GM20431 (cell line): ENCODE data around the gene MSMO1.
"Not testable (repeated sequence)": the region's sequence is repeated elsewhere in the genome, so short reads cannot be mapped to it uniquely, and the experiment has no call there.

Experiments used
- in situ Hi-C: fragments of 300-500 bp; cut with MseI, MboI; formaldehyde crosslinking; loops from one replicate; pipeline ENCODE4 v1.15.0; 2020; ENCODE audit warnings: low sequenced_read_pairs; ENCODE audit not compliant: unreplicated experiment

The MSMO1 gene

DNA sequence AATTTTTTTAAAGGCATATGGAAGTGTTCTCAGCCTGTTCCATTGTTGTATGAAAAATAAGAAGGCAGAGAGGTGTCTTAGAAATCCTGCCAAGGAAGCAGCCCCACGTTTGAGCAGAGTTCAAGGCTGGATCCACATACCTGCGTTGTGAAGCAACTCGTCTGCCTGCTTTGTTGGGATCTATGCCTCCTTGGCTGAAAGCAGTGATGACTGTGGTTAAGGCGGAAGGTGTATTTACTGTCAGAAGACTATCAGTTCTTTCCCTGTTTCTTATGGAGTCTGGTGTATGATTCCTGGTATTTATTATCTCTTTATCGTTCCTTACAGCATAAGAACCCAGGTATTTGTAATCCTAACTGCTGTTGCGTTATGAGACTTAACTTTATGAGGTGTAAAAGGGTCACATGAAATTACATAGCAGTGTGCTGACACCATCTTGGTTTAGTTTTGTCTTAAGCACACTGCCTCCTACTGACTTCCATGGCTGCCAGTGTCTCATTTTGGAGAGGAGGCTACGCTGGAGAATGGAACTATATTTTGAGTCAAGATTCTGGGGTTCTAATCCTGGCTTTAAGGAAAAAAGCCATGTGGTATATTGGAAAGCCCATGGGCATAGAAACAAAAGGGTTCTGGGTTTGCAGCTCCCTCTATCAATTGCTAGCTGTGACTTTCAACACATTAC lies 3.1 kb upstream of the MSMO1 start:
- in situ Hi-C loops, result no loop called here

DNA sequence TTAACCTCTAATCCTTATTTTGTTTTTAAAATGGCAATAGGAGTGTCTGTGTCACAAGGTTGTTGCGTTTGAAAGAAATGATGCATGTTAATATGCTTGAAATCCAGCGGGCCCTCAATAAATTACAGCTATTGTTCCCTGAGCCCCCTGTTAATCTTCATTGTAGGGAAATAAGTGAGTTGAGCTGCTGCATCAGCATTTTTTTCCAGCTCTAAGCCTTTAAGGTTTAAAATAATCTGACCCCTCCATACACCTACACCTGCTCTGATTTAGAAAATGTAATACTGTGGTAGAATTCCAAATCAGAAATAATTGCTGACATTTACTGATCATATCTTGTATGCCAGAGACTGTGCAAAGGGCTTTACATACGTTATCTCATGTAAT lies 2.6 kb upstream of the MSMO1 start:
- in situ Hi-C loops, result no loop called here

DNA sequence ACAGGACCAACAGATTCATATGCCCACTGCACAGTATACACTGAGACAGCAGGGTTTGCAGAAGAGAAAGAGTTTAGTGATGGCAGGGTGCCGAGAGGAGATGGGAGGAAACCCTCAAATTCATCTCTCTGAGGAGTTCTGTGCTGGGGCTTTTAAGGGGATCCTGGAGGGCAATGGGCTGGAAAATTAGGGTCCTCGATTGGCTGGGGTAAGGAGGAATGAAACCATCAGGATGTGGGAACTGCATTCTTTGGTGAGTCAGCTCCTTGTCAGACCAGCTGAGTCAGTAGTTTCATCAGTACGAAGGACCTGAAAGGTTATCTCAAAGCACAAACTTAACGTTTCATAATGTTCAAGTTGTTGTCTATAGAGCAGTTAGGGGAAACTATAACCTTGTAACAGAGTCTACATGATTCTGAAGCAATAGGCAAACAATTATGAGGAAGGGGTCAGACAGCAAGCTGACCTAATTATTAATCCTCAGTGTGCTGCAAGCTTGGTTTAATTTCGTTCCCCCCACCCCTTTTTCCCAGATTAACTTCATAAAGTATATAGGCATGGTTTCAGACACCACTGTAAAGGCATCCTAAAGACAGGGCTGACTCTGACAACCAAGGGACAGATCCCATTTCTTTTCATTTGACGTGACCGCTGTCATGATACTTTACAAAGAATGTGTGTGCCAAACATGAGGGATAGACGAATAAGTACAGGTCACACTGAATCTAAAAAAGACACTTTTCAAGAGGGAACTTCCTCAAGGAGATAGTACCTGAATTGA lies 1.5 kb upstream of the MSMO1 start:
- in situ Hi-C loops, result no loop called here

DNA sequence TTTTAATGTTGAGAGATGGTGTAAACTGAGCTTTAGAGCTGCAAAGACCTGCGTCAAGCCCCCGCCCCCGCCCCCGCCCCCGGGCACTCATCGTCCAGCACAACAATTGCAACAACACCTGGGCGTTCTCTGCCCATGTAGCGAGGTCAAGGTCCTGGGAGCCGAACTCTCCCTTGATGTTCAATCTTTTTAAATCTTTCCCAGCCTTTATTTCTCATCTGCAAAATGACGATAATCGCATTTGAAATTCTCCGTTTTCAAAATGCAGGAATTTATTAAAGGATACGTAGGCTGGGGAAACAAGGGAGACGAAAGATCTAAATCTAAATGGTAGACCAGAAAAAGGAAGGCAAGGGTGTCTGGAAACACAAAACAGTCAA lies 648 bp upstream of the MSMO1 start:
- in situ Hi-C loops, result no loop called here

DNA sequence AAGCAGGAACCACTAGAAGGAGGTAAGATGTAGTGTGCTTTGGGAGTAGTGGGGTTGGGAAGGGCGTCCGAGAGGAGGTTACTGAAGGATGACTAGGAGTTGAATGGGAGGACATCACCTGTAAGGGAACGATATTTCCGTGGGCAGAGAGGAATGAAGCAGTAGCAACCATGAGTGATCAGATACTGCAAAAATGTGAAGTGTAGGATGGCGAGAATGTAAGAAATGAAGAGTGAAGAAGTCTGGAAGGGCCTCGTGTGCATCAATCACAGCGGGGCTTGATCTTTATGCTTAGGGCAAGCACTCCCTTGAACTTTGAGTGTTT lies 594 bp downstream of the MSMO1 start:
- in situ Hi-C loops, result no loop called here

DNA sequence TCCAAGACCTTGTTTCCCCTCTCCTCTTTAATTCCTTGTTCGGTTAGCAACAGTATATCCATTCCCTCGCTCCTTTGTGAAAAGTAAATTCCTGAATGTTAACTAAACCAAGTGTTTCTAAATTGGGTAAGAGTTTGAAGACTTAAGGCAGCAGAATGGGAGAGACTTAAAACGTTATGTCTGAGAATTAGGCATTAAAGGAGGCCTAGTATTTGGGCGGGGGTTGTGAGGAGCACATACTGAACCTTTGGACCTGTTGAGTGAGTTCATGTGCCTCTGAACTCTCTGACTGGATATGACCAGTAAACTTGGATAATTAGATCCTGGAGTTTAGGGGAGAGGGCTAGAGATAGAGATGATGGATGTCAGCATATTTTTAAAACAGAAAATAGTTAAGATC lies 1.2 kb downstream of the MSMO1 start:
- in situ Hi-C loops, result no loop called here

DNA sequence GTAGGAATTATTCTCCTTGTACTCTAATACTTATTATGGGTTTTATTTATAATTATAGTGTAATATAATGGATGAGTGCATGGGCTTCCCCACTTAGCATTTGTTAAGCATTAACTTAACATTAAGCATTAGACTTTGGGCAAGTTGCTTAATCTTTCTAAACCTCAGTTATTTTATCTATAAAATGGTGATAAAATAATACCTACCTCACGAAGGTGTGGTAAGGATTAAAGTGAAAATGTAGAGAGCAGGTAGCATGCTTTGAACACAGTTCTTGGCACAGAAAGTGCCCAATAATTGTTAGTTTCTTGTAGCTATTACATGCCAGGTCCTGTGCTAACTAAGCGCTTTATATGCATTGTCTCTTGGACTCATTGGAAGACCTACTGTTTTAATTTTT lies 2.6 kb downstream of the MSMO1 start:
- in situ Hi-C loops, result no loop called here

DNA sequence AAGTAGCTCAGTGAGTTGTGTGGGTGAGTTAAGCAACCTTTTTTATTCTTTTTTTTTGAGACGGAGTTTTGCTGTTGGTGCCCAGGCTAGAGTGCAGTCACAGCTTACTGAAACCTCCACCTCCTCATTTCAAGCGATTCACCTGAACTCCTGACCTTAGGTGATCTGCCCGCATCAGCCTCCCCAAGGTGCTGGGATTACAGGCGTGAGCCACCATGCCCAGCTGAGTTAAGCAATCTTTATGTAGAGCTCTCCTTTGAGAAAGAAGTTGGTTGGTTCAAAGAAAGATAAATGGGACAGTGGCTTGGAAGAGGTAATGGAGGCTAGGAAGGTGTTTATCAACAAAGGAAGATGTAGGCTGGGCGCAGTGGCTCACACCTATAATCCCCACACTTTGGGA lies 3.2 kb downstream of the MSMO1 start:
- in situ Hi-C loops, result no loop called here

DNA sequence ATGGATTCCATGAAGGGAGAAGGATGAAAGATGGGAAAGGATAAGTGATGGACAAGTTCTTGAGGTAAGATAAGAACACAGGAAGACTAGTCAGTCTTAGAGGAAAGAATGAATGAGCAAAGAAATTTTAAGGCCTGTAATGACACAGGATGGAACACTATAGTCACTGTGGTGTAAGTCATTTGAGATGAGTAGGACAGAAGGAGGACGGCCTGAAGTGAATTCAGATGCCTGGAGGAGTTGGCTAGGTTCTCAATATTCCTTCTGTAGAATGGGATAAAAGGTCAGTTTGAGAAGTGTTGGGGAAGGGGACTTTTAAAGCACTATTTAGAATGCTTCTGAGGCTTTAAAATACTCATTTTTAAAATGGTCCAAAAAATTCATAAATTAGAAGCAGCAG lies 3.9 kb downstream of the MSMO1 start:
- in situ Hi-C loops, result no loop called here

DNA sequence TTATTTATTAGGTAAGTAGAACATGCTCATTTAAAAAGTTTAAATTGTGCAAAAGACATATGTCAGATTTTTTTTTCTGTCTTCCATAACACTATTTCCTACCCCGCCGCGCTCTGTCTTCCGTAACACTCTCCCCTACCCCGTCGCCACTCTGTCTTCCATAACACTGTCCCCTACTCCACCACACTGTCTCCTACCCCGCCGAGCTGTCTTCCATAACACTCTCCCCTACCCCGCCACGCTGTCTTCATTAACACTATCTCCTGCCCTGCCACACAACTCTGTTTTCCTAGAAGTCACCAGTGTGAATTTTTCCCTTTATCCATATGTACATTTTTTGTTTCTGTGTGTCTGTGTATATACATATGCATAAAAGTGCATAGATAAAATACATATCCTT lies 4.4 kb downstream of the MSMO1 start:
- in situ Hi-C loops, result no loop called here

DNA sequence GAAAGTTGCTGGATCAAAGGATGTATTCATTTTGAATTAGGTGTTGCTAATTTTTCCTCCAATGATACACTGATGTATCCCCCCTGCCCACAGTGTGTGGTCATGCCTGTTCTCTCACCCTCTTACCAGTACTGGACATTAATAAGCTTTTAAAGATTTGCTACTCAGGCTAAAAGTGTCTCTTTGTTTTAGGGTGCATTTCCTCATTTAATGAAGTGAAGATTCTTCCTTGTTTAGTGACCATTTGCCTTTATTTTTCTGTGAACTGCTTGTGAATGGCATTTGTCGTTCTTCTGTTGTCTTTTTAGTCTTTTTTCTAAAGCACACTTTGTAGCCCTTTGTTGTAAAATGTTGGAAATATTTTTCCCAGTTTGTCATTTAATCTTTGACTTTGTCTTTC lies 5.0 kb downstream of the MSMO1 start:
- in situ Hi-C loops, result no loop called here

DNA sequence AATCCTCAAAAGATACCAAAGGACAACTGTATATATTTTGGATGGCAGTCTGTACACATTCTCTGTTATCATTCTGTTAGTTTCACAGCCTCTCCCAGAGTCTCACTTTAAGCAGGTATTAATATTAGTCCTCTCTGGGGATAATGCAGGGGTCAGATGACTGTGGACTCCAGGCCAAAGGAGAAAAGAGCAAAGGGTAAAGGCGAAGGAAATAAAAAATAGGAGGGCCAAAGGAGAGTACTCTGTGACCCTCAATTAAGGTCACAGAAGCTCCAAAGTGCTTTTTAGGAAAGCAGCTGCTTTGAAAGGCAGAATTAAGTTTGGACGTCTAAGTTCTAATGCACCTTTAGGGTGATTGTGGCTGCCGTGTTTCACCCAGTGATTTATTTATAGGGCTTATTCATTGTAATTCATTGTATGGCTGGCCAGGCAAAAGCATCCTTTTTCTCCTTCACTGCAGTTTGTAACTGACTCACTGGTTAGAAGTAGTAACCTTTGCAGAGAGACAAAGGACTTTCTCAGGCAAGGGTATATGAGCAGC lies 7.8 kb downstream of the MSMO1 start:
- in situ Hi-C loops, result no loop called here

DNA sequence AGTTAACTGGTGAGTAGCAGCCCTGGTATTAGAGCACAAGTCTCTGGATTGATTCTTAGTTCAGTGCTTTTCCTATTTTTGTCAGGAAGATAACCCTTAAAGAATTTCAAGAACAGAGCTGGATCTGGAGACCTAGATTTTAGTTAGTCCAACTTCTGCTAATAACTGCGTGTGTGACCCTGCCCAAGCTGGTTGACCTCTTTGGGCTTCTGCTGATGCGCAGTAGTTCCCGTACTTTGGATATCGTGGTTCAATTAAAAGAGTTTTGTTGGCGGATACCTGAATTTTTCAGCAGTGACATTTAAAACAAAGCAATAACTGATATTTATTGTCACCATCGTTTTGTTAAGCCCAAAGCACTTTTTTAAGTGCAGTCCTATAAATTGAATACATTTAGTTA lies 9.3 kb downstream of the MSMO1 start:
- in situ Hi-C loops, result no loop called here

DNA sequence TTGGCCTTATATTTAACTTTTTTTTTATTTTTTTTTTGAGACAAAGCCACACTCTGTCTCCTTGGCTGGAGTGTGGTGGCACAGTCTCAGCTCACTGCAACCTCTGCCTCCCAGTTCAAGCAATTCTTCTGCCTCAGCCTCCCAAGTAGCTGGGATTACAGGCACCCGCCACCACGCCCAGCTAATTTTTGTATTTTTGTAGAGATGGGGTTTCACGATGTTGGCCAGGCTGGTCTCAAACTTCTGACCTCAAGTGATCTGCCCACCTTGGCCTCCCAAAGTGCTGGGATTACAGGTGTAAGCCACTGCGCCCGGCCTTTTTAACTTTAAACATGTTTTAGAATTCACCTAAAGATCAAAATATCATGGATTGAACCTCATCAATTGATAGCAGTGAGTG lies 14.9 kb downstream of the MSMO1 start:
- in situ Hi-C loops, result not testable (repeated sequence)

DNA sequence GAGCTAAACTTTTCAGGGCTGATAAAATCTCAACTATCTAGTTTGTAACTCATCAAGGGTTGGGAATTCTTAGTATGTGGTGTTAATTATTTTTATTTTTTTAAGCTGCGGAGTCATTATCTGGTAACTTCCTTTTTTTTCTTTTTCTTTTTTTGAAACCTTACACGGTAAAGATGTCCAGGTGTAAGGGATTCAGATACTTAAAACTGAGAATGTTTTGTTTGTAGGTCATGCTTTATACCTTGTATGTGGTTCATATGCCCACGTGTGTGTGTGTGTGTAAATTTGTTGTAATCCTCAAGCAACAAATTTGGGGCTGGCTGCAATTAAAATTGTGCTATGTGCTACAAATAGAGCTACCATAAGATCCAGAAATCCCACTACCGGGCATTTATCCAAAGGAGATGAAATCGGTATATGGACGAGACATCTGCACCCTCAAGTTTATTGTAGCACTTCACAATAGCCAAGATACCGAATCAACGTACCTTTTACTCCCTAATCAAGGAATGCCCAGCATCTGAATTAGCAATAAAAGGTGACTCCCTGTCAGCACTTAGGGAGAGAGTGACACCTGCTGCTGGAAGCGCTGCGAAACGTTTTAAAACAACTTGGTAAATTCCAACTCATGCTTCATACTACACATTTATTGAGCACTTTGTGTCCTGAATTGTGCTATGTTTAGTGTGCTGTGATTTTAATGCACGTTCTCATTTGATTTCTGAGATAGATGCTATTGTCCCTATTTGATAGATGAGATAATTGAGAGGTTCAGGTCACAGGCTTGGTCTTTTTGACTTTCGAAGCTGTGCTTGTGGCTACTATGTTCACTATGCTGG lies 16.1 kb downstream of the MSMO1 start:
- in situ Hi-C loops, result no loop called here

DNA sequence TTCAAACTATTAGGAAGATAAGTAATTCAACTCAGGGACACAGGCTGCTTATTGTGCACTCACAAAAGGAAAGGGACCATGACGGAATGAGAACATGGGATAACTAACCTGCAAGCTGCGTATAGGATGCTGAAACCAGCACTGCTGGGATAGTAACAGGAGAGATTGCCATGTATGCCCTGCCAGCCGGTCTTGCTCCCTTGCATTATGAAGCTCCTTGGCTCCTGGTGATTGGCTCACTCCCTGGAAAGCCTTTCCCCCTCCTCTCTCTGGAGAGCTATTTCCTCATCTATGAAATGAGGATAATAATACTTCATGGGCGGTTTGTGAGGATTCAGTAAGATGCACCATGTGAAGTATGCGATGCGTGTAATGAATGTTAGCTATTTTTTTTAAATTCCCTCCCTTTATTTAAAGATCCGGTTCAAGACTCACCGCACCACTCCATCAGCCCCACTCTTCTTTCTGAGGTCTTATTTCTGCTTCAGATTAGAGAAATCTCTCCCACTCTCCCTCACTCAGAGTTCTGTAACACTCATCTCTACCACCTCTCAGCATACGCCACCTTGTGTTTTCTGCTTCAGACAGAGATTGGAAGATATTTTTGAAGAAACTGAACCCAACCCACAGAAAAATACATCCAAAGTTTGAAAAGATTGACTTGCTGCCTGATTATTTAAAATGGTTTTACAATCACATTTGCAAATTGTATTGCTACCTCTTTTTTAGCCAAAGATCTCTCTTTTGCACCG lies 18.4 kb downstream of the MSMO1 start:
- in situ Hi-C loops, result no loop called here

DNA sequence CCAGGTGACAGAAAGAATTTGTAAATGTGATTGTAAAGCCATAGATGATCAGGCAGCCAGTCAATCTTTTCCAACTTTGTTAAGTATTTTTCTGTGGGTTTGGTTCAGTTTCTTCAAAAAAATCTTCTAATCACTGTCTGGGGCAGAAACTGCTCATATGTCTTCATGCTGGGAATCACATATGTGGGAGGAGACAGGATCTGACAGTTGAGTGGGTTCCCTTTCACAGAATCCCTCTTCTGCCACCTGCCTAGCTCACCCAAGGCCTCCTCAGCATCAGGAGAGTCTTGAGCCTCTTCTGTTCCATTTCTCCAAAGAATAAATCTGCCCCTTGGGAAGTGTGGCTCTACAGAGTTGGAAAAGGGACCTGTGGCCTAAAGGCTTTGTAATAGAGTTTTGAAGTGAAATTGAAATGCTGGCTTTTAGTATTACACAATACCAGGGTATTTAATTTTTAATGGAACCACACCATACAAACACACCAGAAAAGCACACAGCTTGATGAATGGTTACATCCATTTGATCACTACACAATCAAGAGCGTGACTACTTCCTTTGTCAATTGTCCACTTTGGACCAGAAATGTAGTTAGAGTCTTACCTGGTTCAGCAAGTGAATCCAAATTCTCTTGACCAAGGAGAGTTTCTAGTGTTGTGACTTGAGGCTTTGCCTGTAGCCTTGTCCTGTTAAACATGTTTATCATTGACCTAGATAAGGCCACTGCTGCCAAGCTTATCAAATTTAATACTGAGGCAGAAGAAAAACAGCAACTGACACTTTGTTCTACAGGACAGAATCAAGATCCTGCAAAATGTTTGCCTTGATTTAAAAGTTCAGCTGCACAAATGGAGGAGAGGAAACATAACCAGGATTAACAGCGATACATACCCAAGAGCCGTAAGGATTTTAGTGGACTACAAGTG lies 20.4 kb downstream of the MSMO1 start:
- in situ Hi-C loops, result no loop called here

DNA sequence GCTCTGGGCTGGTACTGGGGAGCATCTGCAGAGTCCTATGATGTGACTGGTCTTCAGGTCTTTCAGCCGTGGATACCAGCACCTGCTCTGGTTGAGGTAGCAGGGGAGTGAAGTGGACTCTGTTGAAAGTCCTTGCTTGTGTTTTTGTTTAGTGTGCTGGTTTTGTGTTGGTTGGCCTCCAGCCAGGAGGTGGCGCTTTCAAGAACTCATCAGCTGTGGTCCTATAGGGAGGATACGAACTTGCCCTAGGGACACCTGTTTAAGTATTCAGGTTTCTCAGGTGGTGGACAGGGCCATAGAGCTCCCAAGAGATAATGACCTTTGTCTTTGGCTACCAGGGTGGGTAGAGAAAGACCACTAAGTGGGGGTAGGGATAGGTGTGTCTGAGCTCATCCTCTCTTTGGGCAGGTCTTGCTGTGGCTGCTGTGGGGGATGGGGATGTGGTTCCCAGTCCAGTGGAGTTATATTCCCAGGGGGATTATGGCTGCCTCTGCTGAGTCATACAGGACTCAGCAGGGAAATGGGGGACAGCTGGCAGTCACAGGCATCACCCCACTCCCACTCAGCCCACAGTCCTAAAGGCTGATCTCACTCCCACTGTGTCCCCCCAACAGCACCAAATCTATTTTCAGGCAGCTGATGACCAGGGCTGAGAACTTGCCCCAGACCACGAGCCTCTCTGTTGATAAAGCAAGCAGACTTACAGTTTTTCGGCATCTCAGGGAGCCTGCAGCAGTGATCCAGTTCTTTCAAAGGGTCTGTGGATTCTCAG lies 24.1 kb downstream of the MSMO1 start:
- in situ Hi-C loops, result loop anchor here (10.0 kb wide), 1 partner anchor 217 kb away; no protein-coding TSS in a partner anchor
